GM12874 (cell line): ENCODE data around the gene NPC1.

Experiments
- TF ChIP-seq, protein P1 (sequence below): IDR thresholded peaks from 2 replicates; pipeline ENCODE4 v1.5.1; 2011; ENCODE audit warnings: low read depth, mild to moderate bottlenecking, control low read depth, low read length, moderate library complexity; ENCODE audit not compliant: insufficient read depth

The NPC1 gene

DNA sequence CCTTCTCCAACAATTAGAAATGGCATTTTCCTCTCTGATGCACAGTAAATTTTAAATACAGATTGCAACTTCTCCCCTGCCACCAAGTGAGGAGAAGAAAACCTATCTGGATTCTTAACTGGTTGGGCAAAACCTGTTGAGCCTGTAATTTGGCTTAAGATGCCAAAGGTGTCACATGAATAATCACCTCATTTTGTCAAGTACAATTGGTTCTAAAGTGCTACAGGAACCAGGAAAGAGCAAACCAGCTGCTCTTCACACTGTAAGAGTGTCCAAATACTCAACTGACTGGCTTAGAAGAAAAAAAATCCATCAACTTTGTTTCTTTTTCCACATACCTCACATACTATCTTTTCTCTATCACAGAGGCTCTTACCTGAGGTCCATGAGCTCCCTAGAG is 35.4 kb downstream of the NPC1 start:
- TF ChIP-seq, protein P1, sequence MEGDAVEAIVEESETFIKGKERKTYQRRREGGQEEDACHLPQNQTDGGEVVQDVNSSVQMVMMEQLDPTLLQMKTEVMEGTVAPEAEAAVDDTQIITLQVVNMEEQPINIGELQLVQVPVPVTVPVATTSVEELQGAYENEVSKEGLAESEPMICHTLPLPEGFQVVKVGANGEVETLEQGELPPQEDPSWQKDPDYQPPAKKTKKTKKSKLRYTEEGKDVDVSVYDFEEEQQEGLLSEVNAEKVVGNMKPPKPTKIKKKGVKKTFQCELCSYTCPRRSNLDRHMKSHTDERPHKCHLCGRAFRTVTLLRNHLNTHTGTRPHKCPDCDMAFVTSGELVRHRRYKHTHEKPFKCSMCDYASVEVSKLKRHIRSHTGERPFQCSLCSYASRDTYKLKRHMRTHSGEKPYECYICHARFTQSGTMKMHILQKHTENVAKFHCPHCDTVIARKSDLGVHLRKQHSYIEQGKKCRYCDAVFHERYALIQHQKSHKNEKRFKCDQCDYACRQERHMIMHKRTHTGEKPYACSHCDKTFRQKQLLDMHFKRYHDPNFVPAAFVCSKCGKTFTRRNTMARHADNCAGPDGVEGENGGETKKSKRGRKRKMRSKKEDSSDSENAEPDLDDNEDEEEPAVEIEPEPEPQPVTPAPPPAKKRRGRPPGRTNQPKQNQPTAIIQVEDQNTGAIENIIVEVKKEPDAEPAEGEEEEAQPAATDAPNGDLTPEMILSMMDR, result no peak

DNA sequence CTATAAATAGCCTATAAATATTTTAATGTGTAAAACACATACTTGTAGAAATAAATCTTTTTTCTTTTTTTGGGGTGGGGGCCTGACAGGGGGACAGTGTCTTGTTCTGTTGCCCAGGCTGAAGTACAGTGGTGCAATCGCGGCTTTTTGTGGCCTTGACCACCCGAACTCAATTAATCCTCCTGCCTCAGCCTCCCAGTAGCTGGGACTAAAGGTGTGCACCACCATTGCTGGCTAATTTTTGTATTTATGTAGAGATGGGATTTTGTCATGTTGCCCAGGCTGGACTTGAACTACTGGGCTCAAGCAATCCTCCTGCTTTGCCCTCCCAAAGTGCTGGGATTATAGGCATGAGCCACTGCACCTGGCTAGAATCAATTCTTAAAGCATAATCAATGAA is 37.6 kb downstream of the NPC1 start:
- TF ChIP-seq, protein P1, result no peak

- TF ChIP-seq, protein P1, result no peak
Observed at GRCh38 chr18:23548275-23548674, 38.0 kb downstream of the NPC1 start.

GRCh38 chr18:23547846-23548245 is 38.5 kb downstream of the NPC1 start:
- TF ChIP-seq, protein P1, result no peak

GRCh38 chr18:23547306-23547705 is 39.0 kb downstream of the NPC1 start:
- TF ChIP-seq, protein P1, result no peak

DNA sequence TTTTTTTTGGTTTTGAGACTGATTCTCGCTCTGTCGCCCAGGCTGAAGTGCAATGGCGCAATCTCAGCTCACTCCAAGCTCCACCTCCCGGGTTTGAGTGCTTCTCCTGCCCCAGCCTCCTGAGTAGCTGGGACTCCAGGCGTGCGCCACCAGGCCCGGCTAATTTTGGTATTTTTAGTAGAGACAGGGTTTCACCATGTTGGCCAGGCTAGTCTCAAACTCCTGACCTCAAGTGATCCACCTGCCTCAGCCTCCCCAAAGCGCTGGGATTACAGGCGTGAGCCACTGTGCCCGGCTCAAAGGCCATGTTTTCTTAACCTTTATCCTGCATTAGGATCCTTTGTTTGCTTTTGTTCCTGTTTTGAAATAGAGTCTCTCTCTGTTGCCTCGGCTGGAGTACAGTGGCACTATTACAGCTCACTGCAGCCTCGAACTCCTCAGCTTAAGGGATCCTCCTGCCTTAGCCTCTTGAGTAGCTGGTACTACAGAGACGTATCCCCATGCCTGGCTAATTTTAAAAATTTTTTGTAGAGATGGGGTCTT is 41.0 kb downstream of the NPC1 start:
- TF ChIP-seq, protein P1, result no peak

GRCh38 chr18:23542461-23542860 is 43.8 kb downstream of the NPC1 start:
- TF ChIP-seq, protein P1, result no peak
